ENCODE results near the gene C5orf63. TPM values are rescaled to one million over a fixed set of nuclear protein-coding genes. Genes with fewer than 3 reads are reported as not detected.

The C5orf63 gene
- total and polyA plus RNA-seq, 2 donors (not counting 3 experiments of a cell fraction or from before 2014, with no cell fraction given) = 1.4 to 5.3 TPM

DNA sequence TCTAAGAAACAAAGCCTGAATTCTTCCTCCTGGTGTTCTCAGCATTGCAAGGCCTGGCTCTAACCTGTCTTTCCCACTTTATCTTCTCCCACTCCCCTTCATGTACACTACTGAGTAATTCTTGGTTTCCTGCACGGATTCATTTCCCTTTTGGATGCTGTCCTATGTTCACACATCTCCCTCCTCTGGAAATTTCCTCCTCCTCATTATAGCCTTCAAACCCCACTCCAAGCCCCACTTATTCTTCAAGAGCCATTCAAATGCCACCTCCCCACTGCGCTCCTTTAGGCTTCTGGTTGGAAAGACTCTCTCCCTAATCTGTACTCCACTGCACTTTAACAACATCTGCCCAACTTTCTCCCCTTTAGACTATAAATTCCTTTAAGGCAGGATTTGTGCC is 28.2 kb upstream of the C5orf63 start:
- dilution Hi-C loops (cut with MboI; ENCODE audit: extremely low pct_ligation_motif_present, low sequenced_read_pairs) (no loop called here), intact Hi-C loops (cut with micrococcal nuclease) (no loop called here)
- no peak overlapping the region for H3K4me3 ChIP-seq (replicated peaks in 1 of 3; ENCODE audit: insufficient read depth in 1 of 3, low read depth in 1 of 3, low read length in 3 of 3)
- H3K27ac ChIP-seq (ENCODE audit: insufficient read depth, low read depth, low read length) = no peak overlapping the region
- H3K27me3 ChIP-seq (ENCODE audit: control insufficient read depth in 2 of 2, insufficient read depth in 2 of 2, low read length in 2 of 2) = no peaks in the 10 kb centered on the region
- H4K20me1 ChIP-seq (replicated peaks; ENCODE audit: control insufficient read depth, extremely low read depth, insufficient read depth, low read length) = no peaks in the 10 kb centered on the region
- H2AFZ ChIP-seq (ENCODE audit: low read depth, low read length) = peak overlapping the region; percentile 46
- no peaks in the 10 kb centered on the region for H3K36me3 ChIP-seq (ENCODE audit: control insufficient read depth in 2 of 2, extremely low read depth in 1 of 2, insufficient read depth in 2 of 2, low read length in 2 of 2)
- no peak overlapping the region for H3K4me2 ChIP-seq (ENCODE audit: insufficient read depth, low read length)
- H3K9me1 ChIP-seq (replicated peaks; ENCODE audit: control insufficient read depth, extremely low read depth, insufficient read depth, low read length) = no peaks in the 10 kb centered on the region
- DNase-seq (ENCODE audit: low read depth, low spot score) (peak; percentile 59), FAIRE-seq (no peak)
- H3K79me2 ChIP-seq (ENCODE audit: control insufficient read depth, insufficient read depth, low read length) = no peaks in the 10 kb centered on the region
- no peaks in the 10 kb centered on the region for H3K9me3 ChIP-seq (replicated peaks; ENCODE audit: control insufficient read depth, insufficient read depth, low read length)
- no peak overlapping the region for H3K9ac ChIP-seq (replicated peaks; ENCODE audit: extremely low read depth, insufficient read depth, low read length)
- no peaks in the 10 kb centered on the region for H3K4me1 ChIP-seq (ENCODE audit: control insufficient read depth, extremely low read depth, insufficient read depth, low read length)
- no peak for TF ChIP-seq GATA2 (IDR thresholded peaks at IDR 0.05; ENCODE audit: insufficient read depth, insufficient read length, low read depth, low read length)
- no peak for TF ChIP-seq MYC (IDR thresholded peaks at IDR 0.05; ENCODE audit: low read depth, low read length)
- ChIA-PET CTCF (no interaction called here), POLR2A (no interaction called here)
- BruUV-seq (replicated peaks) = no TSS peak

DNA sequence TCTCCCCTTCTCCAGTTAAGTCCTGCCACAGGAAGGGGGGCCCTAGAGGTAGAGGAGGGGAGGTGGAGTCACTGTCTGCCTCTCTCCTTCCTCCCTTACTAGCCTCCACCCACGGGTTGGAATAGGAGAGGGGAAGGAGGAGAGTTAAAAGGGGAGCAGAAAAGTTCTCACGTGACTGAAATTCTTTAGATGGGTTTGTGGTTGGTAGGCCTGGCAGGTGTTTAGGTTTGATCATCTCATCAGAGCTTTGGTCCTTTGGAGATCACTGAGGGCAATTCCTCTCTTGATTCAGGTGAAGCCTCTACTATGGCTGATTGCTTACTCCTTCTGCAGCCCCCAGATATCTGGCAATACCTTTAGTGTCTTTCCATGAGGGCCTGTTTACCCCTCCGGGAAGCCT is 24.9 kb upstream of the C5orf63 start:
- H3K9ac ChIP-seq (replicated peaks; ENCODE audit: extremely low read depth, insufficient read depth, low read length) = no peak overlapping the region
- ChIA-PET CTCF (no interaction called here), POLR2A (no interaction called here)
- BruUV-seq (replicated peaks) = no TSS peak
- peaks cover 0 to 5% of the 10 kb centered on the region in 2 experiments for H3K27me3 ChIP-seq (ENCODE audit: control insufficient read depth in 2 of 2, insufficient read depth in 2 of 2, low read length in 2 of 2)
- DNase-seq (ENCODE audit: low read depth, low spot score) (no peak), FAIRE-seq (no peak)
- H3K9me1 ChIP-seq (replicated peaks; ENCODE audit: control insufficient read depth, extremely low read depth, insufficient read depth, low read length) = no peaks in the 10 kb centered on the region
- H4K20me1 ChIP-seq (replicated peaks; ENCODE audit: control insufficient read depth, extremely low read depth, insufficient read depth, low read length) = no peaks in the 10 kb centered on the region
- no peaks in the 10 kb centered on the region for H3K4me1 ChIP-seq (ENCODE audit: control insufficient read depth, extremely low read depth, insufficient read depth, low read length)
- H3K36me3 ChIP-seq (ENCODE audit: control insufficient read depth in 2 of 2, extremely low read depth in 1 of 2, insufficient read depth in 2 of 2, low read length in 2 of 2) = no peaks in the 10 kb centered on the region
- TF ChIP-seq GATA2 (IDR thresholded peaks at IDR 0.05; ENCODE audit: insufficient read depth, insufficient read length, low read depth, low read length) = no peak
- TF ChIP-seq, protein P1, sequence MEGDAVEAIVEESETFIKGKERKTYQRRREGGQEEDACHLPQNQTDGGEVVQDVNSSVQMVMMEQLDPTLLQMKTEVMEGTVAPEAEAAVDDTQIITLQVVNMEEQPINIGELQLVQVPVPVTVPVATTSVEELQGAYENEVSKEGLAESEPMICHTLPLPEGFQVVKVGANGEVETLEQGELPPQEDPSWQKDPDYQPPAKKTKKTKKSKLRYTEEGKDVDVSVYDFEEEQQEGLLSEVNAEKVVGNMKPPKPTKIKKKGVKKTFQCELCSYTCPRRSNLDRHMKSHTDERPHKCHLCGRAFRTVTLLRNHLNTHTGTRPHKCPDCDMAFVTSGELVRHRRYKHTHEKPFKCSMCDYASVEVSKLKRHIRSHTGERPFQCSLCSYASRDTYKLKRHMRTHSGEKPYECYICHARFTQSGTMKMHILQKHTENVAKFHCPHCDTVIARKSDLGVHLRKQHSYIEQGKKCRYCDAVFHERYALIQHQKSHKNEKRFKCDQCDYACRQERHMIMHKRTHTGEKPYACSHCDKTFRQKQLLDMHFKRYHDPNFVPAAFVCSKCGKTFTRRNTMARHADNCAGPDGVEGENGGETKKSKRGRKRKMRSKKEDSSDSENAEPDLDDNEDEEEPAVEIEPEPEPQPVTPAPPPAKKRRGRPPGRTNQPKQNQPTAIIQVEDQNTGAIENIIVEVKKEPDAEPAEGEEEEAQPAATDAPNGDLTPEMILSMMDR (IDR thresholded peaks at IDR 0.05; ENCODE audit: extremely low read depth in 1 of 2, insufficient read depth in 1 of 2, low read depth in 1 of 2, low read length in 2 of 2) = no peak
- TF ChIP-seq POLR2A (IDR thresholded peaks at IDR 0.05; ENCODE audit: low read depth, low read length) = no peak
- TF ChIP-seq EZH2 (IDR thresholded peaks at IDR 0.05; ENCODE audit: borderline replicate concordance, low read depth, low read length, severe bottlenecking) = no peak
- no peak for TF ChIP-seq POLR2AphosphoS5 (IDR thresholded peaks at IDR 0.05; ENCODE audit: insufficient read depth, low read depth, low read length)
- TF ChIP-seq MYC (IDR thresholded peaks at IDR 0.05; ENCODE audit: low read depth, low read length) = no peak
- TF ChIP-seq FOS (IDR thresholded peaks at IDR 0.05; ENCODE audit: borderline replicate concordance, insufficient read depth, low read length) = no peak
- TF ChIP-seq, protein P2, sequence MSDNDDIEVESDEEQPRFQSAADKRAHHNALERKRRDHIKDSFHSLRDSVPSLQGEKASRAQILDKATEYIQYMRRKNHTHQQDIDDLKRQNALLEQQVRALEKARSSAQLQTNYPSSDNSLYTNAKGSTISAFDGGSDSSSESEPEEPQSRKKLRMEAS (IDR thresholded peaks at IDR 0.05; ENCODE audit: insufficient read depth, insufficient read length) = no peak
- no peak for TF ChIP-seq JUN (IDR thresholded peaks at IDR 0.05; ENCODE audit: borderline replicate concordance, insufficient read depth, insufficient read length, low read depth)
- H3K4me2 ChIP-seq (ENCODE audit: insufficient read depth, low read length) = no peak overlapping the region
- no peaks in the 10 kb centered on the region for H3K79me2 ChIP-seq (ENCODE audit: control insufficient read depth, insufficient read depth, low read length)
- intact Hi-C loops (cut with micrococcal nuclease) (no loop called here), dilution Hi-C loops (cut with MboI; ENCODE audit: extremely low pct_ligation_motif_present, low sequenced_read_pairs) (no loop called here)
- no peak overlapping the region for H3K4me3 ChIP-seq (replicated peaks in 1 of 3; ENCODE audit: insufficient read depth in 1 of 3, low read depth in 1 of 3, low read length in 3 of 3)
- H3K9me3 ChIP-seq (replicated peaks; ENCODE audit: control insufficient read depth, insufficient read depth, low read length) = no peaks in the 10 kb centered on the region
- no peak overlapping the region for H2AFZ ChIP-seq (ENCODE audit: low read depth, low read length)
- no peak overlapping the region for H3K27ac ChIP-seq (ENCODE audit: insufficient read depth, low read depth, low read length)
